AG04450 (cell line): ENCODE measurements around the gene CAPN3. TPM values are rescaled to one million over a fixed set of nuclear protein-coding genes. Genes with fewer than 3 reads are reported as not detected.
A peak's percentile ranks its signal among the peaks of the same experiment; 100 is the strongest.

Experiments
- CTCF ChIA-PET: fragments of 300-600, 350-600 bp; formaldehyde crosslinking; extraction: SDS; loops from one replicate; lab custom pipeline; 2022; ENCODE audit warnings: antibody characterized with exemption, inconsistent platforms; lab: Charles Lee
- POLR2A ChIA-PET: fragments of 350-600 bp; formaldehyde crosslinking; extraction: SDS; loops from one replicate; lab custom pipeline; 2021; ENCODE audit warnings: antibody characterized with exemption, inconsistent platforms; lab: Yijun Ruan, JAX
- DNase-seq: peaks from one replicate; pipeline ENCODE4 v3.0.0-alpha.2; 2011; ENCODE audit warnings: low read depth, low spot score
- H3K27ac ChIP-seq: one replicate; pipeline ENCODE4 v1.5.1; 2012; ENCODE audit warnings: low read depth, low read length, control low read depth
- H3K27me3 ChIP-seq: one replicate; pipeline ENCODE4 v1.6.0; 2012; ENCODE audit warnings: low read length; ENCODE audit not compliant: control insufficient read depth, insufficient read depth
- H3K4me3 ChIP-seq: 2 replicates; pipeline ENCODE4 v1.5.1; 2011; ENCODE audit warnings: mild to moderate bottlenecking, low read depth, low read length, control low read depth
- H3K9me3 ChIP-seq: 2 replicates; pipeline ENCODE4 v1.5.1; 2012; ENCODE audit warnings: low read length; ENCODE audit not compliant: control insufficient read depth, insufficient read depth
- polyA plus RNA-seq: library from polyadenylated mRNA; depleted of rRNA; stranded (reverse); fragments of >200 nt; gene quantifications from 2 replicates; pipeline ENCODE4 v1.2.3, GENCODE V29; 2011
- TF ChIP-seq, protein P1 (sequence below): IDR thresholded peaks from 2 replicates; pipeline ENCODE4 v1.5.1; 2011; ENCODE audit warnings: low read depth, low read length, control low read depth, inconsistent platforms

The CAPN3 gene
- polyA plus RNA-seq, 1 experiment, result 1.2 TPM

DNA sequence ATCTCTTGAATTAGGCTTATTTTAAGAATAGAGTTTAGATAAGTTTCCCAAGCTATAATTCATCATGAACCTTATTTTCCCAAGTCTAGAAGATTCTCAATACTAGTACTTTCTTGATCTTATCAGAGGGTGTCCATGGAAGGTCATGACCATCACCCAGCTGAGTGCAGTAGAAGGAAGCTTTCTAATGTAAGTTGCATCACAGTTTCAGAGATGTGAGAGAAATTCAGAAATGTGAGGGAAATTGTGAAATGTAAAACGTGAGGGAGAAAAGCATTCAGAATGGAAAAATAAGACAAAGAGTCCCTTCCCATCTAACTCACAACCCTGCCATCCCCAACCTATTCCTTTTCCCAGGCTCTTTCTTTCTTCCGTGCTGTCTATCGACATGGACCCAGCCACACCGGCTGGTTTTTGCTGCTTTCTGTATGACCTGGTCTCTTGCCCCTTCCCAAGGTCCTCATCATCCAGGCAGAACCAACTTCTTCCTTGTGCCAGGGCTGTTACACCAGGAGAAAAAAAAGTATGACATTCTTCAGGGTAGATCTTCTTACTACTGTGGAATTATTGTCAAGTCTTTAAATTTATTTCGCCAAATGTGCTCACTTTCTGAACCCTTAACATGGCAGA is 6.7 kb downstream of the CAPN3 start:
- Histone ChIP-seq H3K27ac (no peak overlapping the region), H3K9me3 (no peaks in the 10 kb centered on the region), H3K4me3 (no peak overlapping the region), H3K27me3 (no peaks in the 10 kb centered on the region)
- CTCF ChIA-PET, result no interaction called here
- POLR2A ChIA-PET, result interaction anchor here (0.7 kb wide), 1 partner anchor 108 kb away, joined by 4 read pairs; no protein-coding TSS in a partner anchor
- TF ChIP-seq, protein P1, sequence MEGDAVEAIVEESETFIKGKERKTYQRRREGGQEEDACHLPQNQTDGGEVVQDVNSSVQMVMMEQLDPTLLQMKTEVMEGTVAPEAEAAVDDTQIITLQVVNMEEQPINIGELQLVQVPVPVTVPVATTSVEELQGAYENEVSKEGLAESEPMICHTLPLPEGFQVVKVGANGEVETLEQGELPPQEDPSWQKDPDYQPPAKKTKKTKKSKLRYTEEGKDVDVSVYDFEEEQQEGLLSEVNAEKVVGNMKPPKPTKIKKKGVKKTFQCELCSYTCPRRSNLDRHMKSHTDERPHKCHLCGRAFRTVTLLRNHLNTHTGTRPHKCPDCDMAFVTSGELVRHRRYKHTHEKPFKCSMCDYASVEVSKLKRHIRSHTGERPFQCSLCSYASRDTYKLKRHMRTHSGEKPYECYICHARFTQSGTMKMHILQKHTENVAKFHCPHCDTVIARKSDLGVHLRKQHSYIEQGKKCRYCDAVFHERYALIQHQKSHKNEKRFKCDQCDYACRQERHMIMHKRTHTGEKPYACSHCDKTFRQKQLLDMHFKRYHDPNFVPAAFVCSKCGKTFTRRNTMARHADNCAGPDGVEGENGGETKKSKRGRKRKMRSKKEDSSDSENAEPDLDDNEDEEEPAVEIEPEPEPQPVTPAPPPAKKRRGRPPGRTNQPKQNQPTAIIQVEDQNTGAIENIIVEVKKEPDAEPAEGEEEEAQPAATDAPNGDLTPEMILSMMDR, result no peak
- no peak for DNase-seq

DNA sequence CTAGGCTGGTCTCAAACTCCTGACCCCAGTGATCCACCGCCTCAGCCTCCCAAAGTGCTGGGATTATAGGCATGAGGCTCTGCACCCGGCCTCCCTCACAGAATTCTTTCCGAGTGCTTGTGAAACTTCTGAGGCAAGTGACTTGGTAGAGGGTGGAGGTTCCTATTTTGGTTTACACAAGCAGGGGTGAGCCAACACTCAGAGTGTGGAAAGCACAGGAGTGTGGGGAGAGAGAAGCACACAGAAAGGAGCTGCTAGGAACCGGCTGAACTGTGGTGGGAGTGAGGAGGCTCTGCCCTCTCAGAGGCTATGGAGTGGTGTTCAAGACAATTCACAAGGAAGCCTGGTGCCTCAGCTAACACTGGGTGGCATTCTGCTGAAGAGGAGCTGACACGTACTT is 7.7 kb downstream of the CAPN3 start:
- H3K4me3 ChIP-seq, result no peak overlapping the region
- H3K27me3 ChIP-seq, result no peaks in the 10 kb centered on the region
- TF ChIP-seq, protein P1, result no peak
- no peaks in the 10 kb centered on the region for H3K9me3 ChIP-seq
- no peak overlapping the region for H3K27ac ChIP-seq
- DNase-seq, result no peak
- ChIA-PET POLR2A (no interaction called here), CTCF (interaction anchor here (2.2 kb wide), 1 partner anchor 18 kb away, joined by 11 read pairs; no protein-coding TSS in a partner anchor)

DNA sequence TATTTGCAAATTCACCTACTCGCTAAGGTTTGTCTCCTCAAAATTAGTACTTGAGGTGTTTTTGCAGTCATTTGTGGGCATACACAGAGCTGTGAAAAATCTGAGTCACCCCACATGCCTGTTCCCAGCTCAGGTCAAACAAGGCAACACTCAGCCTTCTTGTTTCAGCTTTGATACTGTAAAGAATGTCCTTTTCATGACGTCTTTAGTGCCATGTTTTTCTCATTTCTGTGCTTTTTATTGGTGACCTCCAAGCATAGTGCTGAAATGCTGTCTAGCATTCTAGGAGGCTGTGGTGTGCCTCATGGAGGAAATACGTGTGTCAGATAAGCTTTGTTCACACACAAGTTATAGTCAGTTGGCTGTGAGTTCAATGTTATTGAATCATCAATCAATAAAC is 8.8 kb downstream of the CAPN3 start:
- CTCF ChIA-PET, result interaction anchor here (2.2 kb wide), 1 partner anchor 17 kb away, joined by 11 read pairs; no protein-coding TSS in a partner anchor
- POLR2A ChIA-PET, result no interaction called here
- Histone ChIP-seq H3K27ac (no peak overlapping the region), H3K9me3 (no peaks in the 10 kb centered on the region), H3K4me3 (no peak overlapping the region), H3K27me3 (no peaks in the 10 kb centered on the region)
- DNase-seq, result no peak
- TF ChIP-seq, protein P1, result no peak

DNA sequence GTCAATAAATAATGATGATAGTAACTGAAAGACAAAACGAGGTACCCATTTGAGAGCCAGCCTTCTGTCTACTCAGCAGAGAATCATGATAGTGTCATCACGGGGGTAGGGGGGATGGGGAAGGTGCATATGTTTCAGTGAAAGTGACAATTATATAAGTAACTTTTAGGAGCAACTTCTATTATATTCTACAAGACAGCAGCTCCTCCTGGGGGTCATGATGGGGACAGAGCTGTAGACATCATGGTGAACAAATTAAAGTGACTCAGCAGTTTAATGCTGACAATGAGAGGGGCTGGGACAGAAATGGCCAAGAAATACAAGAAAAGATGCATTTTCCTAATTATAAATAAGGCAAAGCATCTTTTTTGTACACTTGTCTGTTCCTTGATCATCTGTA is 11.8 kb downstream of the CAPN3 start:
- DNase-seq, result no peak
- CTCF ChIA-PET, result interaction anchor here (1.6 kb wide), 1 partner anchor 14 kb away, joined by 3 read pairs; no protein-coding TSS in a partner anchor
- TF ChIP-seq, protein P1, result peak; percentile 28; the same call in 1 of the 2 replicates

DNA sequence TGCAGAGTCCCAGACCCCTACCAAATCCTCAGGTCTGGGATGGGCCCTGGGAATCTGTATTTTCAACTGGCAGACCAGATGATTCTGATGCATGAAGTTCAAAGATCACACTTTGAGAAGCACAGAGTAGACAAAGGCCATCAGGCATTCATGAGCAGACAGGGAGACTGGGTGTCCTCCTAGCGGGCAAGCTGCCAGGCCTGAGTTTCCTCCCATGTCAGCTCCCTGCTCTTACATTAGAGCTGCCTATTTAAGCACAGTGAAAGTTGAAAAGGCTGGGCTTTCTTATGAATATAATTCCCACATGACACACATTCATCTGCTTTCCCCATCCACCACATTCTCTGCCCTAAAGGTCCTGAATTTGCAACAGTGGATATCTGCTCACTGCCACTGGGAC is 14.0 kb downstream of the CAPN3 start:
- POLR2A ChIA-PET, result no interaction called here

More for the DNA sequence above, 11.8 kb downstream of the CAPN3 start:
- Histone ChIP-seq H3K4me3 (no peak overlapping the region), H3K27ac (no peak overlapping the region), H3K9me3 (no peaks in the 10 kb centered on the region), H3K27me3 (no peaks in the 10 kb centered on the region)
- POLR2A ChIA-PET, result no interaction called here

More for the DNA sequence above, 14.0 kb downstream of the CAPN3 start:
- no peaks in the 10 kb centered on the region for H3K27me3 ChIP-seq
- H3K4me3 ChIP-seq, result no peak overlapping the region
- H3K9me3 ChIP-seq, result peaks cover 3% of the 10 kb centered on the region; the same call in 1 of the 2 replicates
- CTCF ChIA-PET, result no interaction called here
- no peak overlapping the region for H3K27ac ChIP-seq
- no peak for DNase-seq
- TF ChIP-seq, protein P1, result no peak
